Measurements from ENCODE around the gene SPRED1. TPM values are rescaled to one million over a fixed set of nuclear protein-coding genes. Genes with fewer than 3 reads are reported as not detected.

SPRED1 gene
- total and polyA plus RNA-seq, 9 of the 15 experiments (the other 6 are each of a cell fraction or from before 2014, with no cell fraction given), result 2.8 to 17.4 (median 7.9) TPM

GRCh38 chr15:38362355-38362754 is 109.7 kb downstream of the SPRED1 start:
- H3K4me2 ChIP-seq (ENCODE audit: insufficient read depth, low read length), result no peak overlapping the region
- BruUV-seq (replicated peaks), result no TSS peak
- no peaks in the 10 kb centered on the region for H3K9me3 ChIP-seq (replicated peaks; ENCODE audit: control insufficient read depth, insufficient read depth, low read depth, low read length)
- no peak for FAIRE-seq
- TF ChIP-seq, protein P1, sequence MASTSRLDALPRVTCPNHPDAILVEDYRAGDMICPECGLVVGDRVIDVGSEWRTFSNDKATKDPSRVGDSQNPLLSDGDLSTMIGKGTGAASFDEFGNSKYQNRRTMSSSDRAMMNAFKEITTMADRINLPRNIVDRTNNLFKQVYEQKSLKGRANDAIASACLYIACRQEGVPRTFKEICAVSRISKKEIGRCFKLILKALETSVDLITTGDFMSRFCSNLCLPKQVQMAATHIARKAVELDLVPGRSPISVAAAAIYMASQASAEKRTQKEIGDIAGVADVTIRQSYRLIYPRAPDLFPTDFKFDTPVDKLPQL (IDR thresholded peaks at IDR 0.05; ENCODE audit: extremely low read depth, insufficient read length), result no peak
- TF ChIP-seq TSC22D4 (tag; IDR thresholded peaks at IDR 0.05) (no peak), BRCA1 (IDR thresholded peaks at IDR 0.05) (no peak), BRCA1 (CRISPR knock-in tag; IDR thresholded peaks at IDR 0.05) (no peak), PRPF4 (IDR thresholded peaks at IDR 0.05; ENCODE audit: insufficient read depth, low read depth, low read length, poor library complexity, severe bottlenecking) (no peak), CHD1 (IDR thresholded peaks at IDR 0.05; ENCODE audit: low read length) (no peak), CBX8 (IDR thresholded peaks at IDR 0.05; ENCODE audit: borderline replicate concordance, extremely low read depth, low read depth, low read length, poor library complexity, severe bottlenecking) (no peak), ZBTB1 (CRISPR knock-in tag; IDR thresholded peaks at IDR 0.05; ENCODE audit: borderline replicate concordance, low read depth) (no peak), POLR2G (IDR thresholded peaks at IDR 0.05; ENCODE audit: low read depth, low read length) (no peak), IRF2 (CRISPR knock-in tag; IDR thresholded peaks at IDR 0.05) (no peak), ZNF740 (CRISPR knock-in tag; IDR thresholded peaks at IDR 0.05) (no peak), ZNF740 (tag; IDR thresholded peaks at IDR 0.05) (no peak), PHF20 (IDR thresholded peaks at IDR 0.05; ENCODE audit: partially characterized antibody) (no peak), YBX1 (IDR thresholded peaks at IDR 0.05) (no peak), NCOA4 (IDR thresholded peaks at IDR 0.05; ENCODE audit: partially characterized antibody) (no peak)
- TF ChIP-seq, protein P2, sequence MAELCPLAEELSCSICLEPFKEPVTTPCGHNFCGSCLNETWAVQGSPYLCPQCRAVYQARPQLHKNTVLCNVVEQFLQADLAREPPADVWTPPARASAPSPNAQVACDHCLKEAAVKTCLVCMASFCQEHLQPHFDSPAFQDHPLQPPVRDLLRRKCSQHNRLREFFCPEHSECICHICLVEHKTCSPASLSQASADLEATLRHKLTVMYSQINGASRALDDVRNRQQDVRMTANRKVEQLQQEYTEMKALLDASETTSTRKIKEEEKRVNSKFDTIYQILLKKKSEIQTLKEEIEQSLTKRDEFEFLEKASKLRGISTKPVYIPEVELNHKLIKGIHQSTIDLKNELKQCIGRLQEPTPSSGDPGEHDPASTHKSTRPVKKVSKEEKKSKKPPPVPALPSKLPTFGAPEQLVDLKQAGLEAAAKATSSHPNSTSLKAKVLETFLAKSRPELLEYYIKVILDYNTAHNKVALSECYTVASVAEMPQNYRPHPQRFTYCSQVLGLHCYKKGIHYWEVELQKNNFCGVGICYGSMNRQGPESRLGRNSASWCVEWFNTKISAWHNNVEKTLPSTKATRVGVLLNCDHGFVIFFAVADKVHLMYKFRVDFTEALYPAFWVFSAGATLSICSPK (IDR thresholded peaks at IDR 0.05; ENCODE audit: borderline replicate concordance), result no peak
- H3K9me1 ChIP-seq (ENCODE audit: control insufficient read depth, insufficient read depth, low read length), result no peaks in the 10 kb centered on the region
- no peaks in the 10 kb centered on the region; a peak in 1 of 5 replicates for H3K4me1 ChIP-seq (replicated peaks in 1 of 2; ENCODE audit: control insufficient read depth in 2 of 2, insufficient read depth in 2 of 2, low read length in 2 of 2)
- H3K9ac ChIP-seq (ENCODE audit: insufficient read depth in 1 of 2, low read depth in 2 of 2, low read length in 2 of 2), result no peak overlapping the region
- in situ Hi-C loops (cut with MboI), result loop anchor here (10.0 kb wide), 1 partner anchor 358 kb away; no protein-coding TSS in a partner anchor
- ChIA-PET POLR2A (interaction anchor here (0.7 kb wide), 1 partner anchor 280 kb away, joined by 3 read pairs; no protein-coding TSS in a partner anchor), CTCF (ENCODE audit: low intra/inter-chr PET ratio) (no interaction called here)
- H4K20me1 ChIP-seq (replicated peaks; ENCODE audit: control insufficient read depth, insufficient read depth, low read length), result no peaks in the 10 kb centered on the region
- H3K27me3 ChIP-seq (ENCODE audit: control insufficient read depth in 2 of 2, insufficient read depth in 2 of 2, low read length in 2 of 2), result peaks cover 5 to 12% of the 10 kb centered on the region in 2 experiments; a peak in 4 of 5 replicates
- WGBS (ENCODE audit: insufficient coverage, low coverage, missing lambda C conversion rate), result 23% methylated on average over 3 of the region's 3 CpGs
- no peak overlapping the region for H2AFZ ChIP-seq (ENCODE audit: low read depth, low read length)
- H3K79me2 ChIP-seq (ENCODE audit: control insufficient read depth, insufficient read depth, low read length), result no peaks in the 10 kb centered on the region
- intact Hi-C loops (cut with micrococcal nuclease), result loop anchor here (5.0 kb wide), 1 partner anchor 480 kb away; no protein-coding TSS in a partner anchor
- no peak overlapping the region for H3K27ac ChIP-seq (ENCODE audit: extremely low read depth, low read depth, low read length)
- H3K4me3 ChIP-seq, result no peak overlapping the region
- DNase-seq (ENCODE audit: extremely low read depth in 1 of 4, low spot score in 3 of 4), result no peak
- H3K36me3 ChIP-seq (ENCODE audit: control insufficient read depth, insufficient read depth, low read length), result no peaks in the 10 kb centered on the region
- ATAC-seq, result no peak
